Body of pancreas (tissue), 4 donors: ENCODE measurements around the gene ALG12.

ENCODE experiments used
- POLR2A ChIP-seq, 3 donors: fragments of 450-650 bp; IDR thresholded peaks; one replicate each; pipeline ENCODE4 v1.6.1; 2016; ENCODE audit warnings: antibody characterized with exemption in 3 of 3, mild to moderate bottlenecking in 2 of 3
- TF ChIP-seq, protein P1 (sequence below), 7 experiments: fragments of 450-650 bp in 4 of 7; fragments of 200-600 bp in 3 of 7; sonication (generic) in 3 of 7; IDR thresholded peaks; one replicate each; pipeline ENCODE4 v1.5.1; 2016 to 2019; ENCODE audit warnings: antibody characterized with exemption in 7 of 7

DNA sequence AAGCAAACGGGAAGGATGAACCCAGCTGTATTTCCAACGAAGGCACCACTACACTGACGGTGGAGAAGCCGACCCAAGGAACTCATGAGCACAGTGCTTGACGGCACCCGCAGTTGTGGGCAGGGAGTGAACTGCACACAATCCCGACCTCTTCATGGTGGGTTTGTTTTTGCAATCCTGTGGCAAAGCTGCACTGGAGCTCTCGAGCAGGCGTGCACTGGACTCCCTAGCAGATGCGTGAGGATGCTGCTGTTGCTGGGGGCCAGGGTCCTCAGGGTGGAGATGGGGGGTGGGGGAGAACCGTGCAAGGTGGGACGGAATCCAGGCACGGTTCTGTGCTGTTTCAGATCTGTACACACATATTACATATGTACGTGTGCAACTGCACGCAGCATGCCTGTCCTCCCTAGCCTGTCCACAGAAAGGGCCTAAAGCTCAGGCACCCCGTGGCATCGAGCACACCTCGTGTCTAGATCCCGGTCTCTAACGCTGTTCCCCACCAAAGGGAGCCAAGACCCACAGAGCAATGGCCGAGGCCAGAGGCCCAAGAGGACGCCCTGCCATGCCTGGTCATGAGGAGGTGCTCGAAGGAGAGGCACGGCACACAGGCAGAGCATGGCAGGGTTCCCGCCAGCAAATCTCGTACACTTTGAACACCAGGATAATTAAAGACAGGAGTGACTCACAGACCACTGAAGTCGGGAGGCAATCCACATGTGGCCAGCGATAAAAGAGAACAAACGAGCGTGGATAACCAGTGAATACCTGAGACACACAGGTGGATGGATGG, 17.6 kb downstream of the ALG12 start:
- TF ChIP-seq, protein P1, sequence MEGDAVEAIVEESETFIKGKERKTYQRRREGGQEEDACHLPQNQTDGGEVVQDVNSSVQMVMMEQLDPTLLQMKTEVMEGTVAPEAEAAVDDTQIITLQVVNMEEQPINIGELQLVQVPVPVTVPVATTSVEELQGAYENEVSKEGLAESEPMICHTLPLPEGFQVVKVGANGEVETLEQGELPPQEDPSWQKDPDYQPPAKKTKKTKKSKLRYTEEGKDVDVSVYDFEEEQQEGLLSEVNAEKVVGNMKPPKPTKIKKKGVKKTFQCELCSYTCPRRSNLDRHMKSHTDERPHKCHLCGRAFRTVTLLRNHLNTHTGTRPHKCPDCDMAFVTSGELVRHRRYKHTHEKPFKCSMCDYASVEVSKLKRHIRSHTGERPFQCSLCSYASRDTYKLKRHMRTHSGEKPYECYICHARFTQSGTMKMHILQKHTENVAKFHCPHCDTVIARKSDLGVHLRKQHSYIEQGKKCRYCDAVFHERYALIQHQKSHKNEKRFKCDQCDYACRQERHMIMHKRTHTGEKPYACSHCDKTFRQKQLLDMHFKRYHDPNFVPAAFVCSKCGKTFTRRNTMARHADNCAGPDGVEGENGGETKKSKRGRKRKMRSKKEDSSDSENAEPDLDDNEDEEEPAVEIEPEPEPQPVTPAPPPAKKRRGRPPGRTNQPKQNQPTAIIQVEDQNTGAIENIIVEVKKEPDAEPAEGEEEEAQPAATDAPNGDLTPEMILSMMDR (IDR thresholded peaks at IDR 0.05): no peak
- TF ChIP-seq POLR2A (IDR thresholded peaks at IDR 0.05): no peak
